Peyer's patch (tissue), 4 donors: Measurements from ENCODE around the gene CAMK2N1.

Experiments
- POLR2A ChIP-seq, 2 donors: fragments of 450-650 bp; IDR thresholded peaks; one replicate each; pipeline ENCODE4 v1.5.1; 2017; ENCODE audit warnings: antibody characterized with exemption in 2 of 2, mild to moderate bottlenecking in 2 of 2, moderate library complexity in 2 of 2
- TF ChIP-seq, protein P1 (sequence below), 6 experiments: fragments of 450-650 bp in 4 of 6; fragments of 200-600 bp in 2 of 6; sonication (generic) in 1 of 6; IDR thresholded peaks; one replicate each; pipeline ENCODE4 v1.5.1; 2017 to 2019; ENCODE audit warnings: antibody characterized with exemption in 6 of 6, mild to moderate bottlenecking in 3 of 6, moderate library complexity in 1 of 6

GRCh38 chr1:20530901-20531300 is 44.9 kb upstream of the CAMK2N1 start:
- TF ChIP-seq POLR2A (IDR thresholded peaks at IDR 0.05) = no peak
- TF ChIP-seq, protein P1, sequence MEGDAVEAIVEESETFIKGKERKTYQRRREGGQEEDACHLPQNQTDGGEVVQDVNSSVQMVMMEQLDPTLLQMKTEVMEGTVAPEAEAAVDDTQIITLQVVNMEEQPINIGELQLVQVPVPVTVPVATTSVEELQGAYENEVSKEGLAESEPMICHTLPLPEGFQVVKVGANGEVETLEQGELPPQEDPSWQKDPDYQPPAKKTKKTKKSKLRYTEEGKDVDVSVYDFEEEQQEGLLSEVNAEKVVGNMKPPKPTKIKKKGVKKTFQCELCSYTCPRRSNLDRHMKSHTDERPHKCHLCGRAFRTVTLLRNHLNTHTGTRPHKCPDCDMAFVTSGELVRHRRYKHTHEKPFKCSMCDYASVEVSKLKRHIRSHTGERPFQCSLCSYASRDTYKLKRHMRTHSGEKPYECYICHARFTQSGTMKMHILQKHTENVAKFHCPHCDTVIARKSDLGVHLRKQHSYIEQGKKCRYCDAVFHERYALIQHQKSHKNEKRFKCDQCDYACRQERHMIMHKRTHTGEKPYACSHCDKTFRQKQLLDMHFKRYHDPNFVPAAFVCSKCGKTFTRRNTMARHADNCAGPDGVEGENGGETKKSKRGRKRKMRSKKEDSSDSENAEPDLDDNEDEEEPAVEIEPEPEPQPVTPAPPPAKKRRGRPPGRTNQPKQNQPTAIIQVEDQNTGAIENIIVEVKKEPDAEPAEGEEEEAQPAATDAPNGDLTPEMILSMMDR (IDR thresholded peaks at IDR 0.05) = no peak
